ENCODE measurements around the gene ABCD3. TPM values are rescaled to one million over a fixed set of nuclear protein-coding genes. Genes with fewer than 3 reads are reported as not detected.
"Not testable (repeated sequence)": the region's sequence is repeated elsewhere in the genome, so short reads cannot be mapped to it uniquely, and the experiment has no call there.

Gene ABCD3
- total RNA-seq, 2 donors from 2014 or later: 34.4 to 39.1 TPM

GRCh38 chr1:94562519-94563260 is 144.5 kb downstream of the ABCD3 start:
- intact Hi-C loops (cut with DNase I): no loop called here
- DNase-seq (ENCODE audit: low spot score): no peak

GRCh38 chr1:94565901-94566300 is 147.7 kb downstream of the ABCD3 start:
- no peak for DNase-seq (ENCODE audit: low spot score)
- intact Hi-C loops (cut with DNase I): no loop called here

- DNase-seq (ENCODE audit: low spot score); intact Hi-C loops (cut with DNase I): not testable (repeated sequence)
These were observed 148.2 kb downstream of the ABCD3 start for GRCh38 chr1:94566436-94566835.

- DNase-seq (ENCODE audit: low spot score); intact Hi-C loops (cut with DNase I): not testable (repeated sequence)
These were observed 149.9 kb downstream of the ABCD3 start for GRCh38 chr1:94567975-94568607.

Other genes starting within 250 kb of the ABCD3 start
- 10 to 100 TPM; 39.3 to 51.3 TPM for gene ARHGAP29, start 180.8 kb upstream of the ABCD3 start, total RNA-seq
- gene F3, start 123.4 kb downstream of the ABCD3 start, total RNA-seq: 100 to 1,000 TPM in 1 of 2 donors, 10 to 100 TPM in 1; 72.2 to 116 TPM